GM21619 (cell line): Measurements from ENCODE around the gene DTD1.

Experiments
- ATAC-seq: cut with Tn5 transposase; IDR thresholded peaks from one replicate; pipeline ENCODE4 v1.9.1; 2021; ENCODE audit not compliant: unreplicated experiment

The DTD1 gene

DNA sequence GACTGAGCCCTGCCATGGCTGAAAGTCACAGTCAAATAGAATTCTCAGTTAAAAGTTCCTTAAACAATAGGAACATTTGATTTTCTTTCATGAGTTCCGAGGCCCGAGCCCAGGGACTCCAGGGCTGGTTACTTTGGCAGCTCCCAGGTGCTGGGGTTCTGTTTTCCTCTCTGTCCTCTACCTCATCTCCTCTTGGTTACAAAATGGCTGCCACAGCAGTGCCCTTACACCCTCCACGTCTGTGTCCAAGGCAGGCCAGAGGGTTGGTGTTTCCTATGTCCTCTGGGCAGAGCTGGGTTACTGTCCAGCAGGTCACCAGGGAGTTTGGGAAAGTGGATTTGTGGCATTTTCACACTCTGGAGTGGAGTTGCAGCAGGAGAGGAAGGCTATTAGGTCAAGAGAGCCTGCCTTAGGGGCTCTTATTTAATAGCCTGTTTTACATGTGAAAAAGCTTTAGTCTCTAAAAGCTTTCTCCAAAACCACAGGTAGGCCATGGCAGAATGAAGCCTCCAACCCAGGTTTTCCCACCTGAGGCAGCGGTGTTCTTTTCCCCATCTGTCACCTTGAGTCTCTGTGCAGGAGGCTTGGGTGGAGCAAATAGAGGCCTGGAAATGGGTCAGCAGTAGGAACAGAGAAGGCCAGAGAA is 111.0 kb downstream of the DTD1 start:
- ATAC-seq = no peak

- no peak for ATAC-seq
Observed at GRCh38 chr20:18701969-18702368, 114.1 kb downstream of the DTD1 start.

- ATAC-seq = no peak
Observed at GRCh38 chr20:18702736-18703135, 114.9 kb downstream of the DTD1 start.

DNA sequence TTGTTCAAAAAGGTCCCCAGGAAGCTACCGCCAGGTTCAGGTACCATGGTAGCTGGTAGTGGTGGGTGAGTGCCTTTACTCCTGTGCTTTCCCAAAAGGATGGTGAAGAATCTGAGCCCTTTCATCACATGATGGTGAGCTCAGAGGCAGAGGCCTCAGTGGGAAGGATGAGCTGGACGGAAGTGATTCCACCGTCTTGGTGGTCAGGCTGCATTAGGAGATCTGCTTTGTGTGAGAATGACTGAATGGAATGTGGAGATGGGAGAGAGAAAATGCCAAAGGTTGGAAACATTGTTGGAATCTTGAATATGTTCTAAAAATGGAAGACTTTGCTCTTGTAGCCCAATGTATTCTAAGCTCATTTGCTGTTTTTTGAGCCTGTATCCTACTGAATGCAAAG is 117.6 kb downstream of the DTD1 start:
- ATAC-seq = no peak

GRCh38 chr20:18705910-18706309 is 118.1 kb downstream of the DTD1 start:
- ATAC-seq = no peak

- no peak for ATAC-seq
Observed at GRCh38 chr20:18712131-18712530, 124.3 kb downstream of the DTD1 start.

DNA sequence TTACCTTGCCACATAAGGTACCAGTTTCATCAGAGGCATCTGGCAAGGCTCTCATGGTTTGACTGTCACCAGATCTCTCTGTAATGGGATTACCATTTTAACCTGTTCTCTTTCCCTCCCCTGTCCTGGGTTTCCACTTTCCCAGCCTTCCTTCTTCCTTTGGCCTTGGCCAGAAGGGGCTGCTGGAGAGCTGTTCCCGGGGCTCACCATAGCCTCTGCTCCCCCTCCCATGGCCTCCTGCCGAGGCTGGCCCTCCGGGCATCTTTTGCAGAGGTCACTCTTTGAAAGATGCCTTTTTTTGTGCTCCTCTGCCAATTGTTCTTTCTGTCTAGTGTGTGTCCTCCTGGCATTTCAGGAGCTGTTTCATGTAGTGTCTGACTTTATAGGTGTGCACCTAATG is 125.0 kb downstream of the DTD1 start:
- ATAC-seq = no peak

- no peak for ATAC-seq
Observed at GRCh38 chr20:18715564-18715963, 127.7 kb downstream of the DTD1 start.

- no peak for ATAC-seq
Observed at GRCh38 chr20:18717062-18717461, 129.2 kb downstream of the DTD1 start.

GRCh38 chr20:18718129-18718528 is 130.3 kb downstream of the DTD1 start:
- no peak for ATAC-seq

GRCh38 chr20:18719426-18719825 is 131.6 kb downstream of the DTD1 start:
- no peak for ATAC-seq

- ATAC-seq = no peak
Observed at GRCh38 chr20:18721551-18722115, 133.8 kb downstream of the DTD1 start.

DNA sequence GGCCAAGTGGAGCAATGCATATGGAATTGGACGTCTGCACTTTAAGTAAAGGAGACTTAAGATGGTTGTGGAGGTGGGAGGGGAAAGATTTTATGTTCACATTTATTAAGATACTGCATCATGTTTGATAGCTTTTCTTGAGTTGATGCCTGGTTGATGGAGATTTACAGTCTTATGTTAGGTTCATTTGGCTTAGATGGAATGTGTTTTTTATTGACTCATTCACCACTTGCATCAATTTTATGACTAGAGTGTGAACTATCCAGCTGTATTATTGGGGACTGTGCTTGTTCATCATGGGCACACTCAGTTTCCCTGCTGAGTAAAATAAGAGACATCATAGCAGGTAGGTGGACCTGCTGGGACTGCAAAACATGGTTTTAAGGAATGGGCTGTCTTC is 134.5 kb downstream of the DTD1 start:
- ATAC-seq = no peak

DNA sequence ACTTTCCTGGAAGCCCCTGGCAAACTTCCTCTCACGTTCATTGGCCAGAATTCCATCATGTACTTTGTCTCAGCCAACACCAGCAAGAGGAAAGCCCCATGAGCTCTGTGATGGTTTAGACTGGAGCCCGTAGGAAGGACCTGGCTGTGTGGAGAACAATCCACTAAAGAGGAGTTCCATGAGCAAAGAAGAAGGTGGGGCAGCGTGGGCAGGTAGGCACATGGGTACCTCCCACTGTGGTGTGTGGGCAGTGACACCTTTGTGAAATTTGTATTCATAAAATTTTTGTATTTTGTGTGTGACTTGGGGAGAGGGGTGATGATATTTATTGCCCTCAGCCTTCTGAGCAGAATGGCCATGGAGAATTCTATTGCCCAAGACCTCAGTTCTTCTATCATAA is 136.2 kb downstream of the DTD1 start:
- ATAC-seq = no peak

- no peak for ATAC-seq
Observed at GRCh38 chr20:18724788-18725464, 137.1 kb downstream of the DTD1 start.

DNA sequence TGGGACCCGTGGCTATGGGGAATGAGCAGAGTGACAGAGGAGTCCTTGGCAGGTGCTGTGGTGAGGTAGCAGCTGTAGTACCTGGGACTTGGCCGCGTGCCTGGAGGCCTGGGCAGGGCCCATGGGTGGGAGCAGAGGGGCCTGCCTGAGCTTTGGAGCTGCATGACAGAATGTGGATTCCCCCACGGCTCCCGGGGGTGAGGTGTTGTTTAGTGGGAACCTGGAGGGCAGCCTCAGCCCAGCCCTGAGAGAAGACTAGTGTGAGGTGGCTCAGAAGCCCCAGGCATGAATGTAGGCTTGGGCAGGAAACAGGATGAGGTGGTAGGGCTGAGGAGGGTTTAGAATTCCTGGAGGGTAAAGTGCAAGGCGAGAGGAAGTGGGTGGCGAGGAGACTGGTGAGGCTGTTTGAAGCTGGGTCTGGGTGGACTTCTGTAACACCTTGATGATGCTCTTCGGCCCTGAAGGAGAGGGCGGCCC is 139.2 kb downstream of the DTD1 start:
- ATAC-seq = no peak

DNA sequence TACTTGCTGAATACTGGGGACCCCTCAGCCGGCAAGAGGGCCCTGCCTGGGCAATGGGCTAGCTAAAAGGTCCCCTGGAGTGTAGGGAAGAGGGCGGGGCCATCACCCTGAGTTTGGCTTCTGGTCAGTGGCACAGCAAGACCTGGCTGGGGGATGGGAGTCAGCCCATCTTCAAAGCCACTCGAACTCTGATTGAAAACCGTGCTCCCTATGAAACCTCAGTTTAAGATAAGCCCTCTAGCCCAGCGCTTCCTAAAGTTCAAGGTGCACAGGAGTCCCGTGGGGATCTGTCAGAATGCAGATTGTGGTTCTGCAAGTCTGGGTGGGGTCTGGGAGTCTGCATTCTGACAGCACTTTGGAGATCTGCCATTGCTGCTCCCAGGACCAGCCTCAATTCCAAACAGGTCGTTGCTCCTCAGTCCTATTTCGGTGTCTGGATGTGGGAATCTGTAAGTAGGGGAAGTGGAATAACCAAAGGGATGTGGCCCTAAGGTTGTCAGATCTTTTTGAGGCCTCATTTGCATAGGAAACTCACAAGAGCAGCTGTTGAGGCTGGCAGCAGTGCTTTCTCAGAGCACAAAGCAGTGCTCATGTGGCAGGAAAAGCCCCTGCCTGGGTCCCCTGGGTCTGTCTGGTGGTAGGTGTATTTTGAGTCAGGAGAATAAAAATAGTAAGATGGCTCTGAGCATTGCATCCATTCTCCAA is 140.5 kb downstream of the DTD1 start:
- ATAC-seq = peak; percentile 94

DNA sequence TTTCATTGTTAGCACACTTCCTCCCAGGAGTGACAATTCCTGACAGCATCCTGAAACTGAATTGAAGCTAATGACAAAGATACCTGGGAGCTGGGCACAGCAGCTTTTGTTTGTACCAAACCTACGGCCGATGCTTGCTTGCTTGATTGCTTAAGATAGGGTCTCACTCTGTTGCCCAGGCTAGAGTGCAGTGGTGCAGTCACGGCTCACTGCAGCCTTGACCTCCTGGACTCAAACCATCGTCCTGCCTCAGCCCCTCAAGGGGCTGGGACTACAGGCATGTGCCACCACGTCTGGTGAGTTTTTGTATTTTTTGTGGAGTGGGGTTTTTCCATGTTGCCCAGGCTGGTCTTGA is 141.0 kb downstream of the DTD1 start:
- ATAC-seq = peak; percentile 43

DNA sequence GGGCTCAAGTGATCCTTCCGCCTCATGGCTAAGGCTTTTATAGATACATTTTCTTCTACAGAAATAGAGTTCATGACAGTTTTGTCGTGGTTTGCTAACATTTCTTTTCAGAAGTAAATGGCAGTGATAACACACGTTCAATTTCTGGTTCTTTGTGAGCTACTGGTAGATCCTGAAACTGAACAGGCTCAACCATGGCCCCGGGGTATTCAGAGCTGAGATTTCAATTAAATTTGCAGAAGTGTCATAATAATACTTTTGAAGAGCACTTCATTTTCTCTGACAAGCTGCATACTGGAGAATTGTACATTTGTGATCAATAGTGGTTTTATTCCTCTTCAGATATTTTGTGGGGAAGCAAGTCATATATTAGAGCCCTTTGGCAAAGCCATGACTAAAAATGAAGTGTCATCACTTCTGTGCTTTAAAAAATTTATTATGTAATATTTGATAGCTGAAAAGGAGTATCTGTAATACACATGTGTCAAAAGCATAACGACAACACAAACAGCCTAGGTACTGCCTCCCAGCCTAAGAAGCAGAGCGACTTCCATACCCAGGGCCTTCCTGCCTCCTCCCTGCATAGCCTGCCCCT is 141.5 kb downstream of the DTD1 start:
- no peak for ATAC-seq

DNA sequence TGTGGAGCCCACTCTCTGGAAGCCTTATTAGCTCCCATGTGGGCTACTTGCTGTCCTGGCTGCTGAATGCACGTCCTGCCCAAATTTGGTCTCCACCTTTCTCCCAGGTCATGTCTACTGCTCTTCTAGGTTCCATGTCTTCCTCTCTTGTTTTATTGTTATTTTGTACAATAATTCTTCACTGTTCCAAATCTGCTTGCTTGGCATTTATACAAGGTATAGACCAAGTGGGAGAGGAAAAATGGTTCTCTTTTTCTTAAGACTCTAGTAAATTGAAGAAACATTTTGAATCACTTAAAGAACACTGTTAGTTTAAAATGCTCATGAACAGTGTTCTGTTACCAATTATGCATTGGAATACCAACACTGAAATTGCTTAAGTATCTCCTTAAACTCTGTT is 144.1 kb downstream of the DTD1 start:
- ATAC-seq = no peak

DNA sequence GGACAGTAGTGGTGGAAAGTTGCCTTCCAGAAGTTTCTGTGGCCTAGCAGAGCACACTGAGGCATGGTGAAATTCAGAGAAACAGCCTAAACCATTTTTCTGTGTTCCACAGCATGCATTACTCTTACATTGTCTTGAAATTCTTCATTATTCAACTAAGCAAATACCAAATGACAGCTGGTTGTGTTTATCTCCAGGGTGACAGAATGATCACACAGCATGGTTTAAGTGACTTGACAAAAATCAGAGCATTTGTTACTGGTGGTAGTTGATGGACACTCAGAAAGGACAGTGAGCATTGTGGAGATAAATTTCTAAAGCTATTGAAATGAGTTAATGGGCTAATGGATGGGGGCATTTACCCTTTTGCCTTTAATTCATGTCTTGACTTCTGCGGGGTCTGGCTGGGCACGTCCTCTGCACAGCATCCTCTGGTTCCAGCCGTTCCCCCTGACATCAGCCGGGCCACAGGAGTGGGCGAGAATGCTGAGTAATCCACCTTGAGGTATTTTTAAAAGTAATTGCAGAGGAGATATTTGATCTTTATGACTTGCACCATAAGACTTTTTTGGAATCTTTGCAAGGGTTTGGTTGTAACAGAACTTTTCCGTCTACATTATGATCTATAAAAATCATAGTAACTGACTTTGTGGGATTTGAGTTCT is 146.8 kb downstream of the DTD1 start:
- ATAC-seq = no peak
